Choroid plexus epithelial cell (primary cell): ENCODE results near the gene DRAM2.
"Not testable (repeated sequence)": the region's sequence is repeated elsewhere in the genome, so short reads cannot be mapped to it uniquely, and the experiment has no call there.

Experiments used
- DNase-seq: peaks from one replicate; pipeline ENCODE4 v3.0.0-alpha.2; 2010; ENCODE audit warnings: low read depth
- H3K4me3 ChIP-seq: 2 replicates; pipeline ENCODE4 v1.5.1; 2011; ENCODE audit warnings: low read depth, mild to moderate bottlenecking, control low read depth, low read length, moderate library complexity
- CTCF ChIP-seq: conservative IDR thresholded peaks from 2 replicates; pipeline ENCODE4 v1.5.1; 2011; ENCODE audit warnings: low read depth, mild to moderate bottlenecking, control low read depth, inconsistent platforms, low read length, moderate library complexity

DRAM2 gene

GRCh38 chr1:111084999-111085398, 54.9 kb downstream of the DRAM2 start:
- H3K4me3 ChIP-seq = no peak overlapping the region
- TF ChIP-seq CTCF = no peak
- DNase-seq = no peak

DNA sequence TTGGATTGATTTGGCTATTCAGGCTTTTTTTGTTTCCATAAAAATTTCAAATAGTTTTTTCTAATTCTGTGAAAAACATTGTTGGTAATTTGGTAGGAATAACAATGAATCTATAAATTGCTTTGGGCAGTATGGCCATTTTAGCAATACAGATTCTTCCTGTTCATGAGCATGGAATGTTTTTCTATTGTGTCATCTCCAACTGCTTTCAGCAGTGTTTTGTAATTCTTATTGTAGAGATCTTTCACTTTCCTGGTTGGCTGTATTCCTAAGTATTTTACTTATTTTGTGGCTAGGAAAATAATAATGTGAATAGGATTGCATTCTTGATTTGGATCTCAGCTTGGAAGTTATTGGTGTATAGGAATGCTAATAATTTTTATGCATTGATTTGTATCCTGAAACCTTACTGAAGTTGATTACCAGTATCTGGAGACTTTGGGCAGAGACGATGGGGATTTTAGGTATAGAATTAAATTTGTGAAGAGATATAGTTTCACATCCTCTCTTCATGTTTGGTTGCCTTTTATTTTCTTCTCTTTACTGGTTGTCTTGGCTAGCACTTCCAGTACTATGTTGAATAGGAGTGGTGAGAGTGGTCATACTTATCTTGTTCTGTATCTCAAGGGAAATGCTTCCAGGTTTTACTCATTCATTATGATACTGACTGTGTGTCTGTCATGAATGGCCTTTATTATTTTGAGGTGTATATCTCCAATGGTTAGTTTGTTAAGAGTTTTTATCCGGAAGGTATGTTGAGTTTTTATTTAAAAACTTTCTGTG, 57.3 kb downstream of the DRAM2 start:
- H3K4me3 ChIP-seq = no peak overlapping the region
- DNase-seq = peak; percentile 69
- TF ChIP-seq CTCF = no peak

GRCh38 chr1:111079329-111079728, 60.6 kb downstream of the DRAM2 start:
- H3K4me3 ChIP-seq, DNase-seq: not testable (repeated sequence)

DNA sequence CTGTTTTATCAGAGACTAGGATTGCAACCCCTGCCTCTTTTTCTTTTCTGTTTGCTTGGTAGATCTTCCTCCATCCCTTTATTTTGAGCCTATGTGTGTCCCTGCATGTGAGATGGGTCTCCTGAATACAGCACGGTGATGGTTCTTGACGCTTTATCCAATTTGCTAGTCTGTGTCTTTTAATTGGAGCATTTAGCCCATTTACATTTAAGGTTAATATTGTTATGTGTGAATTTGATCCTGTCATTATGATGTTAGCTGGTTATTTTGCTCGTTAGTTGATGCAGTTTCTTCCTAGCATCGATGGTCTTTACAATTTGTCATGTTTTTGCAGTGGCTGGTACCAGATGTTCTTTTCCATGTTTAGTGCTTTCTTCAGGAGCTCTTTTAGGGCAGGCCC, 62.6 kb downstream of the DRAM2 start:
- DNase-seq, H3K4me3 ChIP-seq: not testable (repeated sequence)
